Measurements from ENCODE around the gene SPRY2.
"Not testable (repeated sequence)": the region's sequence is repeated elsewhere in the genome, so short reads cannot be mapped to it uniquely, and the experiment has no call there.

Gene SPRY2

GRCh38 chr13:80360453-80360800 lies 19.5 kb upstream of the SPRY2 start:
- Histone ChIP-seq H3K4me2 (peak overlapping the region in 9 of 11 experiments; percentile 34 to 76 (median 65); a peak in 15 of 22 replicates), H3K4me1 (peaks cover 3 to 39% (median 29%) of the 10 kb centered on the region in 10 experiments; a peak in 18 of 20 replicates), H3K36me3 (no peaks in the 10 kb centered on the region), H3K9me3 (replicated peaks in 1 of 11) (peaks cover 4 to 20% (median 15%) of the 10 kb centered on the region in 11 experiments; a peak in 21 of 22 replicates), H3K27ac (peak overlapping the region in 1 of 11 experiments; percentile 6; a peak in 1 of 22 replicates), H3K9ac (no peak overlapping the region), H4K20me1 (no peaks in the 10 kb centered on the region), H3K27me3 (no peaks in the 10 kb centered on the region), H3K4me3 (no peak overlapping the region)
- TF ChIP-seq Cebpa-rat (IDR thresholded peaks at IDR 0.05), result no peak

- Histone ChIP-seq H3K36me3 (no peaks in the 10 kb centered on the region), H3K9me3 (replicated peaks in 1 of 11) (peaks cover 9 to 25% (median 19%) of the 10 kb centered on the region in 11 experiments; a peak in 21 of 22 replicates), H3K4me1 (peaks cover 3 to 39% (median 29%) of the 10 kb centered on the region in 10 experiments; a peak in 18 of 20 replicates), H3K9ac (0 out of 22 replicates have a peak overlapping the region, but pooled peaks of 1 of the 11 experiments have one; percentile 41), H3K27me3 (no peaks in the 10 kb centered on the region), H3K4me2 (peak overlapping the region; percentile 1 to 76 (median 61); a peak in 20 of 22 replicates), H3K4me3 (no peak overlapping the region), H4K20me1 (no peaks in the 10 kb centered on the region), H3K27ac (peak overlapping the region in 2 of 11 experiments; percentile 6 to 34; a peak in 2 of 22 replicates)
- TF ChIP-seq Cebpa-rat (IDR thresholded peaks at IDR 0.05), result no peak
These were observed 19.0 kb upstream of the SPRY2 start for GRCh38 chr13:80359778-80360452.

- Histone ChIP-seq H3K27me3 (no peaks in the 10 kb centered on the region), H3K4me3 (no peak overlapping the region), H3K4me1 (peaks cover 3 to 39% (median 29%) of the 10 kb centered on the region in 10 experiments; a peak in 18 of 20 replicates), H4K20me1 (no peaks in the 10 kb centered on the region), H3K27ac (peak overlapping the region in 1 of 11 experiments; percentile 34; a peak in 1 of 22 replicates), H3K9ac (no peak overlapping the region), H3K36me3 (no peaks in the 10 kb centered on the region), H3K9me3 (replicated peaks in 1 of 11) (peaks cover 12 to 25% (median 20%) of the 10 kb centered on the region in 11 experiments; a peak in 21 of 22 replicates), H3K4me2 (peak overlapping the region; percentile 1 to 76 (median 61); a peak in 19 of 22 replicates)
- TF ChIP-seq Cebpa-rat (IDR thresholded peaks at IDR 0.05), result no peak
These were observed 18.5 kb upstream of the SPRY2 start for GRCh38 chr13:80359414-80359777.

- H3K36me3 ChIP-seq, H3K9ac ChIP-seq: not testable (repeated sequence)
These were observed 14.7 kb upstream of the SPRY2 start for GRCh38 chr13:80355496-80356094.

GRCh38 chr13:80348750-80349149 lies 7.8 kb upstream of the SPRY2 start:
- H3K27ac ChIP-seq, result no peak overlapping the region
- no peak overlapping the region for H3K9ac ChIP-seq
- peaks cover 0 to 16% (median 0%) of the 10 kb centered on the region in 11 experiments; a peak in 5 of 22 replicates for H3K9me3 ChIP-seq (replicated peaks in 1 of 11)
- H3K4me2 ChIP-seq, result peak overlapping the region in 1 of 11 experiments; percentile 10; a peak in 1 of 22 replicates
- no peaks in the 10 kb centered on the region for H3K27me3 ChIP-seq
- no peaks in the 10 kb centered on the region for H3K36me3 ChIP-seq
- H3K4me1 ChIP-seq, result peaks cover 0 to 51% (median 17%) of the 10 kb centered on the region in 10 experiments; a peak in 16 of 20 replicates
- no peak overlapping the region for H3K4me3 ChIP-seq
- H4K20me1 ChIP-seq, result no peaks in the 10 kb centered on the region
- TF ChIP-seq Cebpa-rat (IDR thresholded peaks at IDR 0.05), result no peak

More at GRCh38 chr13:80355496-80356094, 14.7 kb upstream of the SPRY2 start:
- H3K4me2 ChIP-seq, H3K27me3 ChIP-seq, H4K20me1 ChIP-seq, H3K4me3 ChIP-seq, H3K27ac ChIP-seq: not testable (repeated sequence)
- peaks cover 3 to 19% (median 17%) of the 10 kb centered on the region in 10 experiments; a peak in 18 of 20 replicates for H3K4me1 ChIP-seq
- H3K9me3 ChIP-seq (replicated peaks in 1 of 11), result peaks cover 12 to 34% (median 24%) of the 10 kb centered on the region in 11 experiments; a peak in 21 of 22 replicates

GRCh38 chr13:80348314-80348713 lies 7.4 kb upstream of the SPRY2 start:
- Histone ChIP-seq H4K20me1 (no peaks in the 10 kb centered on the region), H3K4me3 (no peak overlapping the region), H3K36me3 (no peaks in the 10 kb centered on the region), H3K4me2 (peak overlapping the region in 4 of 11 experiments; percentile 18 to 45 (median 32); a peak in 5 of 22 replicates), H3K9me3 (replicated peaks in 1 of 11) (peaks cover 0 to 16% (median 0%) of the 10 kb centered on the region in 11 experiments; a peak in 5 of 22 replicates), H3K4me1 (peaks cover 4 to 55% (median 21%) of the 10 kb centered on the region in 10 experiments), H3K27ac (no peak overlapping the region), H3K9ac (no peak overlapping the region), H3K27me3 (no peaks in the 10 kb centered on the region; a peak in 1 of 22 replicates)
- TF ChIP-seq Cebpa-rat (IDR thresholded peaks at IDR 0.05), result no peak

GRCh38 chr13:80345771-80346510 lies 5.0 kb upstream of the SPRY2 start:
- Histone ChIP-seq H3K9me3 (replicated peaks in 1 of 11) (peaks cover 0 to 8% (median 0%) of the 10 kb centered on the region in 11 experiments; a peak in 4 of 22 replicates), H3K4me1 (peaks cover 7 to 58% (median 29%) of the 10 kb centered on the region in 10 experiments), H4K20me1 (no peaks in the 10 kb centered on the region), H3K27ac (peak overlapping the region in 1 of 11 experiments; percentile 21; a peak in 1 of 22 replicates), H3K4me2 (peak overlapping the region in 10 of 11 experiments; percentile 25 to 68 (median 55); a peak in 18 of 22 replicates), H3K36me3 (no peaks in the 10 kb centered on the region), H3K4me3 (no peak overlapping the region), H3K9ac (no peak overlapping the region), H3K27me3 (no peaks in the 10 kb centered on the region; a peak in 1 of 22 replicates)
- TF ChIP-seq Cebpa-rat (IDR thresholded peaks at IDR 0.05), result no peak

- Histone ChIP-seq H3K4me1 (peaks cover 7 to 58% (median 29%) of the 10 kb centered on the region in 10 experiments), H3K4me2 (peak overlapping the region in 9 of 11 experiments; percentile 76 to 99 (median 96); a peak in 17 of 22 replicates), H4K20me1 (peaks cover 0 to 18% (median 13%) of the 10 kb centered on the region in 11 experiments; a peak in 19 of 22 replicates)
- H3K4me3 ChIP-seq; H3K9me3 ChIP-seq (replicated peaks in 1 of 11); H3K27me3 ChIP-seq; H3K27ac ChIP-seq; H3K36me3 ChIP-seq; H3K9ac ChIP-seq: not testable (repeated sequence)
These were observed 3.1 kb upstream of the SPRY2 start for GRCh38 chr13:80344032-80344431.

Data from BLaER1 treated with 17β-estradiol and CSF1 and Interleukin-3, amounts not matched to agents 10 nM and 100 nM (cell line).